Neural cell (in vitro differentiated cells): ENCODE results near the gene RAD54L2. TPM values are rescaled to one million over a fixed set of nuclear protein-coding genes. Genes with fewer than 3 reads are reported as not detected.
"Not testable (repeated sequence)": the region's sequence is repeated elsewhere in the genome, so short reads cannot be mapped to it uniquely, and the experiment has no call there.

Experiments used
- H2AFZ ChIP-seq: fragments of 200-600, 300-800 bp; sonication (generic), shearing (Covaris generic); 2 replicates; pipeline ENCODE4 v1.6.0; 2014; ENCODE audit warnings: low read depth, mild to moderate bottlenecking, antibody characterized with exemption, low read length, moderate library complexity
- H3F3A ChIP-seq: fragments of 200-600 bp; shearing (Covaris generic); 2 replicates; pipeline ENCODE4 v1.6.1; 2016; ENCODE audit warnings: mild to moderate bottlenecking, moderate library complexity, mixed read lengths, antibody characterized with exemption, low read length; ENCODE audit not compliant: insufficient read depth, poor library complexity, severe bottlenecking
- H3K27ac ChIP-seq: fragments of 200-600, 300-800 bp; sonication (generic), shearing (Covaris generic); 2 replicates; pipeline ENCODE4 v1.5.1; 2014; ENCODE audit warnings: mild to moderate bottlenecking, low read length, moderate library complexity
- H3K27me3 ChIP-seq: fragments of 300-800, 200-600 bp; sonication (generic), shearing (Covaris generic); 2 replicates; pipeline ENCODE4 v1.6.0; 2014; ENCODE audit warnings: mild to moderate bottlenecking, low read depth, low read length, moderate library complexity; ENCODE audit not compliant: insufficient read depth
- H3K36me3 ChIP-seq: fragments of 300-800, 200-600 bp; sonication (generic), shearing (Covaris generic); 2 replicates; pipeline ENCODE4 v1.5.1; 2014; ENCODE audit warnings: mild to moderate bottlenecking, antibody characterized with exemption, low read length, moderate library complexity; ENCODE audit not compliant: insufficient read depth
- H3K4me2 ChIP-seq: fragments of 300-800, 200-600 bp; sonication (generic), shearing (Covaris generic); 2 replicates; pipeline ENCODE4 v1.6.0; 2014; ENCODE audit warnings: mild to moderate bottlenecking, low read length
- H3K4me3 ChIP-seq: fragments of 300-800, 200-600 bp; sonication (generic), shearing (Covaris generic); 2 replicates; pipeline ENCODE4 v1.5.1; 2014; ENCODE audit warnings: mild to moderate bottlenecking, low read length, moderate library complexity
- H3K79me2 ChIP-seq: fragments of 200-600 bp; shearing (Covaris generic); replicated peaks from 2 replicates; pipeline ENCODE4 v1.6.0; 2014; ENCODE audit warnings: mild to moderate bottlenecking, low read length, moderate library complexity; ENCODE audit not compliant: insufficient read depth
- H3K9ac ChIP-seq: fragments of 300-800, 200-600 bp; sonication (generic), shearing (Covaris generic); 2 replicates; pipeline ENCODE4 v1.6.1; 2016; ENCODE audit warnings: mild to moderate bottlenecking, low read length, mixed read lengths
- H3K9me2 ChIP-seq: fragments of 200-600 bp; shearing (Covaris generic); 2 replicates; pipeline ENCODE4 v1.6.1; 2016; ENCODE audit warnings: mild to moderate bottlenecking, low read length, mixed read lengths; ENCODE audit not compliant: insufficient read depth
- H3K9me3 ChIP-seq: fragments of 200-600, 300-800 bp; sonication (generic), shearing (Covaris generic); 2 replicates; pipeline ENCODE4 v1.6.1; 2016; ENCODE audit warnings: mild to moderate bottlenecking, mixed run types, low read length, moderate library complexity, mixed read lengths
- H4K20me1 ChIP-seq: fragments of 200-600 bp; shearing (Covaris generic); 2 replicates; pipeline ENCODE4 v1.6.1; 2016; ENCODE audit warnings: mild to moderate bottlenecking, mixed run types; ENCODE audit not compliant: insufficient read depth
- EP300 ChIP-seq: fragments of 450-650 bp; conservative IDR thresholded peaks from 2 replicates; pipeline ENCODE4 v1.6.1; 2014; ENCODE audit warnings: antibody characterized with exemption, mild to moderate bottlenecking, moderate library complexity; ENCODE audit not compliant: poor library complexity, severe bottlenecking
- EZH2 ChIP-seq: fragments of 200-600, 300-800 bp; shearing (Covaris generic), sonication (generic); IDR thresholded peaks from 2 replicates; pipeline ENCODE4 v1.6.1; 2014; ENCODE audit warnings: antibody characterized with exemption, low read length, borderline replicate concordance, mild to moderate bottlenecking; ENCODE audit not compliant: insufficient read depth, poor library complexity, severe bottlenecking
- MXI1 ChIP-seq: fragments of 450-650 bp; conservative IDR thresholded peaks from 2 replicates; pipeline ENCODE4 v1.6.1; 2014; ENCODE audit warnings: antibody characterized with exemption, mild to moderate bottlenecking; ENCODE audit not compliant: poor library complexity, severe bottlenecking
- POLR2AphosphoS5 ChIP-seq: IDR thresholded peaks from 2 replicates; pipeline ENCODE4 v1.6.1; 2012
- RAD21 ChIP-seq: fragments of 450-650 bp; conservative IDR thresholded peaks from 2 replicates; pipeline ENCODE4 v1.6.1; 2014; ENCODE audit warnings: antibody characterized with exemption, mild to moderate bottlenecking, moderate library complexity
- REST ChIP-seq: IDR thresholded peaks from 2 replicates; pipeline ENCODE4 v1.6.1; 2012; ENCODE audit warnings: borderline replicate concordance
- SMC3 ChIP-seq: fragments of 450-650 bp; conservative IDR thresholded peaks from 2 replicates; pipeline ENCODE4 v1.6.1; 2014; ENCODE audit warnings: antibody characterized with exemption, mild to moderate bottlenecking, moderate library complexity; ENCODE audit not compliant: poor library complexity
- TAF1 ChIP-seq: IDR thresholded peaks from 2 replicates; pipeline ENCODE4 v1.6.1; 2012; ENCODE audit warnings: low read depth
- polyA plus RNA-seq: library from polyadenylated mRNA; depleted of rRNA; stranded (reverse); fragments of >200 nt; gene quantifications from 2 replicates; pipeline ENCODE4 v1.2.3, GENCODE V29; 2014
- TF ChIP-seq, protein P1 (sequence below): fragments of 450-650 bp; IDR thresholded peaks from 2 replicates; pipeline ENCODE4 v1.5.1; 2014; ENCODE audit warnings: antibody characterized with exemption, mild to moderate bottlenecking, moderate library complexity; ENCODE audit not compliant: poor library complexity, severe bottlenecking

Gene RAD54L2
- polyA plus RNA-seq, 1 donor from 2014 or later = 14.5 TPM

GRCh38 chr3:51538115-51538458 is 432 bp upstream of the RAD54L2 start:
- Histone ChIP-seq H3K9ac (peak overlapping the region; percentile 87), H3K79me2 (peaks cover 34% of the 10 kb centered on the region), H3F3A (peaks cover 4% of the 10 kb centered on the region), H2AFZ (peak overlapping the region; percentile 81), H3K9me2 (no peaks in the 10 kb centered on the region), H3K4me2 (peak overlapping the region; percentile 74), H4K20me1 (no peaks in the 10 kb centered on the region), H3K4me3 (peak overlapping the region; percentile 96), H3K27ac (peak overlapping the region; percentile 69), H3K9me3 (no peaks in the 10 kb centered on the region), H3K27me3 (no peaks in the 10 kb centered on the region), H3K36me3 (no peaks in the 10 kb centered on the region)
- TF ChIP-seq TAF1 = no peak
- TF ChIP-seq MXI1 = peak; percentile 10

DNA sequence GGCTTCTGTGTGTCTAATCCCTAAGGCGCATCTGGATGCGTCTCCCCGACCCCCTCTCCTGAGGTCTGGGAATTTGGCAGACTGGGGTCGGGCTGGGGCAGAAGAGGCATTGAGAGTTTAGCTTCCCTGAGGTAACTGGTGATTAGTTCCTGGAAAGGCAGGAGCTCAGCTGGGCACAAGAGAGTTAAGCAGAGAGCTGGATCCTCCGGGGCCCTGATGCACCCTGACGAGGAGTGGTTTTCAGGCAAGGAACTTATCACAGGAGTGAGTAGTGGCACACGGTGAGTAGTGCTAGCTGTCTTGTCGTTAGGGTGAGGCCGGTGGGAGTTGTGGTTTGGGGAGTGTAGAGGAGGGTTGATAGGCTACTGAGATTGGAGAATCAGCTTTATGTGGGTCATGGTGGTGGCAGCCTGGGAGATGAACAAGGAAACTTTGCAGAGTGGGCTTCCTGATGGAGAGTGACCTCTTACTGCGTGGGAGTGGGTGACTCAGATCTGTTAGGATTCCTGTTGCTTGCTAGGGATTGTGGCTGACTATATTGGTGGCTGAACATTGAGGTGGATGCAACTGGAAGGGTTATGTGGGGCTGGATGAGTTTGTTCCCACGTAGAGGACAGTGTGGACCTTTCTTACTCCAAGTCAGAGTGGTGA is 897 bp downstream of the RAD54L2 start:
- no peaks in the 10 kb centered on the region for H4K20me1 ChIP-seq
- no peaks in the 10 kb centered on the region for H3K36me3 ChIP-seq
- H3K79me2 ChIP-seq = peaks cover 43% of the 10 kb centered on the region
- H3K4me3 ChIP-seq = peak overlapping the region; percentile 96
- H3K9me2 ChIP-seq = no peaks in the 10 kb centered on the region
- H3K27me3 ChIP-seq = no peaks in the 10 kb centered on the region
- peak overlapping the region; percentile 66 for H3K27ac ChIP-seq
- H3K9ac ChIP-seq = peak overlapping the region; percentile 87
- H3K4me2 ChIP-seq = peak overlapping the region; percentile 86
- TF ChIP-seq, protein P1, sequence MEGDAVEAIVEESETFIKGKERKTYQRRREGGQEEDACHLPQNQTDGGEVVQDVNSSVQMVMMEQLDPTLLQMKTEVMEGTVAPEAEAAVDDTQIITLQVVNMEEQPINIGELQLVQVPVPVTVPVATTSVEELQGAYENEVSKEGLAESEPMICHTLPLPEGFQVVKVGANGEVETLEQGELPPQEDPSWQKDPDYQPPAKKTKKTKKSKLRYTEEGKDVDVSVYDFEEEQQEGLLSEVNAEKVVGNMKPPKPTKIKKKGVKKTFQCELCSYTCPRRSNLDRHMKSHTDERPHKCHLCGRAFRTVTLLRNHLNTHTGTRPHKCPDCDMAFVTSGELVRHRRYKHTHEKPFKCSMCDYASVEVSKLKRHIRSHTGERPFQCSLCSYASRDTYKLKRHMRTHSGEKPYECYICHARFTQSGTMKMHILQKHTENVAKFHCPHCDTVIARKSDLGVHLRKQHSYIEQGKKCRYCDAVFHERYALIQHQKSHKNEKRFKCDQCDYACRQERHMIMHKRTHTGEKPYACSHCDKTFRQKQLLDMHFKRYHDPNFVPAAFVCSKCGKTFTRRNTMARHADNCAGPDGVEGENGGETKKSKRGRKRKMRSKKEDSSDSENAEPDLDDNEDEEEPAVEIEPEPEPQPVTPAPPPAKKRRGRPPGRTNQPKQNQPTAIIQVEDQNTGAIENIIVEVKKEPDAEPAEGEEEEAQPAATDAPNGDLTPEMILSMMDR = no peak
- TF ChIP-seq POLR2AphosphoS5 (no peak), TAF1 (no peak), EZH2 (no peak), RAD21 (no peak), EP300 (no peak), SMC3 (no peak), MXI1 (no peak), REST (no peak)
- H3F3A ChIP-seq = peaks cover 4% of the 10 kb centered on the region
- no peaks in the 10 kb centered on the region for H3K9me3 ChIP-seq
- peak overlapping the region; percentile 56 for H2AFZ ChIP-seq

GRCh38 chr3:51542596-51542995 is 4.1 kb downstream of the RAD54L2 start:
- H3K27ac ChIP-seq, H4K20me1 ChIP-seq, H3K36me3 ChIP-seq, H3K9me3 ChIP-seq, H3K9me2 ChIP-seq, H3K4me2 ChIP-seq, H2AFZ ChIP-seq, H3K9ac ChIP-seq, H3K4me3 ChIP-seq, H3K27me3 ChIP-seq, H3F3A ChIP-seq: not testable (repeated sequence)
- H3K79me2 ChIP-seq = peaks cover 40% of the 10 kb centered on the region
